Stimulated activated CD8-positive, alpha-beta memory T cell treated with anti-CD3 and anti-CD28 coated beads, Interleukin-7, amount 100 ng/mL, for 1 hour (primary cell): ENCODE results near the gene KRTCAP2.
A peak's percentile ranks its signal among the peaks of the same experiment; 100 is the strongest.
"Not testable (repeated sequence)": the region's sequence is repeated elsewhere in the genome, so short reads cannot be mapped to it uniquely, and the experiment has no call there.

Source experiments
- DNase-seq, 2 donors: peaks; one replicate each; pipeline ENCODE4 v3.0.0-alpha.2; 2020; ENCODE audit warnings: low read depth in 2 of 2

Gene KRTCAP2

GRCh38 chr1:155168456-155169210 lies 4.5 kb downstream of the KRTCAP2 start:
- no peak for DNase-seq

DNA sequence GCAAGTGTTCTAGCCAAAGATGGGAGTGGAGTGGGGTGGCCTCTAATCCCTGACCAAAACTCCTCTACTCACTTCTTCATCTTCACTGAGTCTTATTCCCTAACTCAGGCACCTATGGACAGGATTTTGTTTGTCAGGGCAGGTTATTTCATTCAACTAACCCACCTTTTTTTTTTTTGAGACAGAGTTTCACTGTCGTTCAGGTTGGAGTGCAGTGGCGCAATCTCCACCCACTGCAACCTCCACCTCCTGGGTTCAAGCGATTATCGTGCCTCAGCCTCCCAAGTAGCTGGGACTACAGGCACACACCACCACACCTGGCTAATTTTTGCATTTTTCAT lies 5.0 kb downstream of the KRTCAP2 start:
- not testable (repeated sequence) for DNase-seq

DNA sequence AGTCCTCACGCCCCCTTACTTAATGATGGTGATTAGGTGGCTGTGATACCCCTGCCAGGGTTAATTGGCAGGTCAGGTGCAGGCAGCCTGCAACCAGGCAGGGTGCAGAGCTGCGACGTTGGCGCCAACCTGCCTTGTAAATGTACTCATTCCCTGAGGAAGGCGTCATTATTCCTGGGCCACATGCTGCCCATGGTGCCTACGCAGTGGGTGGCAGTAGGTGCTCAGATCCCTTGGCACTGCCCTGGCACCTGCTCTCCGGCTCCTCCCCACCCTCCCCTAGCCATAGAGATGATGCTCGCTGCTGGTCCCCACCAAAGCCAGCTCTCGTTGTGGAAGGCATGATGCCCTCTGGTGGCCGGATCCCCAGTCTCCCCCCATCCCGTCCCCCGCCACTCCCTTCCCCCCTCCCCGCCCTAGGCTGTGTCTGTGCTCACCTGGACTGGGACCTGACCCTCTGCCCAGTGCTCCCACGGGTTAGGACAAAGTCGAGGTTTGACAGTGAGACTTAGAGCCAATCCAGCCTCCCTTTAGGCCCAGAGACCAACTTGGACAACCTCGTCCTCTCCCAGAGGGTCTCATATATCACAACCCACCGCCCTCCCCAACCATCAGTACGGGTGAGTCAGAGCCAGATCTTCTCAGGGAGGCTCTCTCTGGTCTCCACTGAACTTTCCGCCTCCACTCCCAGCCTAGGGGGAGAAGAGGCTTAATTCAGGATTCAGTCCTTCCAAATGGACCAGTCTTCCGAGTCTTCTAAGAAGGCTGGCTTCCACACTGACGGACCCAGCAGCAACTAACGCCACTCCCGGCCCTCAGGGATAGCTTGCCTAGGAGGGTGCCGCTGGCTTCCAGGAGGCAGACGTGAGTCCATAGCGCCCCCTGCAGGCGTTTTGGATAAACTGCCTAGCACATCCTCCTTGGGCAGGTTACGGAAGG lies 5.7 kb downstream of the KRTCAP2 start:
- DNase-seq = peak; percentile 59 to 80

- no peak for DNase-seq
Observed at GRCh38 chr1:155166471-155167165, 6.5 kb downstream of the KRTCAP2 start.

- no peak for DNase-seq
Observed at GRCh38 chr1:155166051-155166470, 7.0 kb downstream of the KRTCAP2 start.

GRCh38 chr1:155164625-155165024 lies 8.5 kb downstream of the KRTCAP2 start:
- not testable (repeated sequence) for DNase-seq

GRCh38 chr1:155163785-155164184 lies 9.3 kb downstream of the KRTCAP2 start:
- not testable (repeated sequence) for DNase-seq

DNA sequence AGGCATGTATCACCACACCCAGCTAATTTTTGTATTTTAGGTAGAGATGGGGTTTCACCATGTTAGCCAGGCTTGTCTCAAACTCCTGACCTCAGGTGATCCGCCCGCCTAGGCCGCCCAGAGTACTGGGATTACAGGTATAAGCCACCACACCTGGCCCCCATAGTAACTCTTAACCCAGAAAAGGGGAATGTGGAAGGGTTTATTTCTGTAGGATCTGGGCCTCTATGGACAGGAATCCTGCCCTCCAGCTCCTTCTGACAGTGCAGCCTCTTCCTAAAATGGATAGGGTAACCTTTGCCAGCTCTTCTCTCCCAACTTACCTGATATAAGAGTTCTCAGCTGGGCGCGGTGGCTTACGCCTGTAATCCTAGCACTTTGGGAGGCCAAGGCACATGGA lies 10.5 kb downstream of the KRTCAP2 start:
- DNase-seq = not testable (repeated sequence)

- DNase-seq = no peak
Observed at GRCh38 chr1:155160128-155160527, 13.0 kb downstream of the KRTCAP2 start.

DNA sequence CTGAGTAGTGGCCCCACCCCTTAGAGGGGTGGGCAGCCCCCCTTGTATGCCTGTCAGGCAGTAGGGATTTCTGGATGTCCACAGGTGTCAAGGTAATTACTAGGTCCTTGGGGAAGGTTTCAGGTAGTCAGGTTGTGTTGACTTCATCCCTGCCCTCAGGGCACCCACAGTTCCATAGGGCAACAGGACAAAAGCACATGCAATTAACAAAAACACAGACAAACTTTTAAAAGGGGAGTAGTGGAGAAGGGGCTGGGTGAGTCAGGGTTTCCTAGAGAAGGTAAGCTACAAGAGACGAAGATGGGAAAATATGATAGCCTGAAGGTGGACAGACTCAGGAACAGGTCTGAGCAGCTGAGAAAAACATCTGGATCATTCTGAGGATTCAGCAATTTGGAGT lies 14.1 kb downstream of the KRTCAP2 start:
- DNase-seq = no peak

GRCh38 chr1:155155996-155156643 lies 17.0 kb downstream of the KRTCAP2 start:
- not testable (repeated sequence) for DNase-seq

GRCh38 chr1:155145491-155145890 lies 27.6 kb downstream of the KRTCAP2 start:
- DNase-seq = no peak

- DNase-seq = no peak
Observed at GRCh38 chr1:155141749-155142148, 31.4 kb downstream of the KRTCAP2 start.

DNA sequence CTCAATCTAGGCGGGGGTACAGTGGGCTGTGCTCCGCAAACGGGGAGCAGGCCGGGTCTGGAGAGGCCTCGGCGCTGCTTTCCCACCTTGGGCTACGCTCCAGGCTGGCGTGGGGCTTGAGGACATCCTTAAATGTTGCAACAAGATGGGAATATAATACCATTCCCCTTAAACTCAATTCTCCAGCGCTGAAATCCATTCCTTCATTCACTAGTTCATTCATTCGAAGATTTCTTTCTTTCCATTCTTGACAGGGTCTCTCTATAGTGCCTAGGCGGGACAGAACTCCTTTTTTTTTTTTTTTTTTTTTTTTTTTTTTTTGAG lies 32.5 kb downstream of the KRTCAP2 start:
- DNase-seq = no peak

DNA sequence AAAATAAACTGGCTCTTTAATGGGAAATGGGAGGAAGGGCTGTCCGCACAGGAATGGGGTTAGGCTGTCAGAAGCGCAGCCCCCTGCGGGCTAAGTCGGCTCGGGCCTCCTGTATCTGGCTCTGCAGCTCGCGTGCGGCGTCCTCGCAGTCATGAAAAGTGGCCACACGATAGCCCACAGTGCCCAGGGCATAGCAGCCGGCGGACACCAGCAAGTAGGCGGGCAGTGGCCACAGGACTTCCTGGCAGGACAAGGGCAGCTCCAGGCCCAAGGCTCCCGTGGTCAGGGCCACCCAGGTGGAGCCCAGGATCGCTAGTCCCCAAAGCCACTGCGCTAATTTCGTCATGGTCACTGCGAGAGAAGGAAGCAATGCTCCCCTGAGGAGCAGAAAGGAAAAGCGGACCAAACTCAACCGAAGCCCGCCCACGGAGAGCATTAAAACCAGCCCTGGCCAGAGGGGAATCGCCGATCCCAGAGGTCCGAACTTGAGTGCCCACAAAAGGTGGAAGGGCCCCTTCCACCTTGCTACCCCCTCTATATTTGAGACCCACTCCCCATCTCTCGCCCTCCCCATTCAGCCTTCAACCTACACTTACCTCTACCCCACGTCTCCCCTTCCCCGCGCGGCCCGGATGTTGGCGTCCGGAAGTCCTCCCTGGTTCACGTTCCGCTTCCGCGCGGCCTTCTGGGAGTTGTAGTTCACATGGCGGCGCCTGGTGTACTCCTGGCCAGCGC lies 33.0 kb downstream of the KRTCAP2 start, which contains the start of gene DPM3:
Gene DPM3, minus strand, starts transcription at position 637 of the 735 bp plus-strand sequence. Its CDS starts 291 bp downstream, at position 346.
- DNase-seq = peak; percentile 75 to 76

- DNase-seq = no peak
Observed at GRCh38 chr1:155137154-155137949, 35.8 kb downstream of the KRTCAP2 start.

- no peak for DNase-seq
Observed at GRCh38 chr1:155136748-155137147, 36.4 kb downstream of the KRTCAP2 start.

DNA sequence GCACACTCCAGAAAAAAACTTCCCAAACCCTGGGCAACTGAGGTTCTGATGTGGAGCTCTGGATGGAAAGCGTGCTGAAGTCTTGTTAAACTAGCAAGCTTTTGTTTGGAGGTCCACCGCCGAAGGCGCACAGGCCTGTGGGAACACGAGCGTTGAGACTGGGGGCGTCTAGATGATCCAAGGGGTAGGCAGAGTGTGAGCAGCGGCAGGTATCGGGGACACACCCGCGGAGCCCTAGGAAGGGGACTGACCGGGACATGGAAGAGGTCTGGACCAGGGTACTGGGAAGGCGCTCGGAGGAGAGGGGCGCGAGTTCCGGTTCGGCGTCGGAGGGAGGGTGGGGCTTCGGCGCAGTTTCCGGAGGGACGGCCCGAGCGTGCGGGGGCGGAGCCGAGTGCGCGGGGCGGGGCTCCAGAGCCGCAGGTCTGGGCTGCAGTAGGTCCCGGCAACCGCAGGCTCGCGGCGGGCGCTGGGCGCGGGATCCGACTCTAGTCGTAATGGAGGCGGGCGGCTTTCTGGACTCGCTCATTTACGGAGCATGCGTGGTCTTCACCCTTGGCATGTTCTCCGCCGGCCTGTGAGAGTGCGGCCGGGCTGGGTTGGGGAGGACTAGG lies 37.6 kb downstream of the KRTCAP2 start, which contains the start of gene SLC50A1:
Gene SLC50A1, plus strand, starts transcription at position 438 of the 614 bp plus-strand sequence. Its CDS starts 60 bp downstream, at position 498.
- peak; percentile 83 to 85 for DNase-seq

DNA sequence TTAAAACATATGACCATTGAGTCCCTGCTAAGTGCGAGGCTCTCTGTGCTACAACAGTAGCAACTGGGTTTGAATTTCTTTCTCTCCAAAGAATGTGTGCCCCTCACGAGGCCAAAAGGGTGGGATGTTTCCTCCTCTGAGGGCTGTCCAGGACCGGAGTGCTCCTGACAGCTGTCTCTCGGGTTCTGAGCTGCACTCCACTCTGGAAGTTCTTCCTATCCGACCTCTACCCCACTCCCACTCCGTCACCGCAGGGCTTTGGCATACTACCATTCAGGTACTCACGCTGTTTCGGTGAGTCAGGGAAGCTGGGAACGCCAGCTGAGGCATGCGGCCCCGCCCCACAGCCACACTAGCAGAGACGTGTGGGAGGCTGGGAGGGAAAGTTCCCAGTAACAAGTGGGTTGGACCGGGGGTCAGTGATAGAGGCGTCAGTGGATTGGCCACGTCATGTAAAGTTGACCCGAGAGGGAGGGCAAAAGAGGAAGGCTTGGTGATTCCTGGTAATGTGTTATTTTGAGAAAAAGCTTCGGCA lies 38.2 kb downstream of the KRTCAP2 start:
- no peak for DNase-seq
